K562 (cell line): ENCODE results near the gene TP63. TPM values are rescaled to one million over a fixed set of nuclear protein-coding genes. Genes with fewer than 3 reads are reported as not detected.

Source experiments
- ATAC-seq: fragments of 200-7000 bp; cut with Tn5 transposase; 3 replicates; pipeline ENCODE4 v1.9.1; 2020; ENCODE audit warnings: moderate library complexity
- BruUV-seq: library from RNA; stranded (reverse); fragments of 400-500 nt; replicated peaks from 2 replicates; lab custom pipeline; 2021; lab: Mats Ljungman, UMichigan
- CTCF ChIA-PET: fragments of 300-600 bp; formaldehyde crosslinking; extraction: SDS; loops from one replicate; lab custom pipeline; 2021; ENCODE audit warnings: low intra/inter-chr PET ratio; lab: Yijun Ruan, JAX
- POLR2A ChIA-PET: fragments of 300-600, 350-650 bp; sonication (Branson Sonifier 250); formaldehyde crosslinking; extraction: SDS; loops from one replicate; lab custom pipeline; 2021; ENCODE audit warnings: antibody characterized with exemption, inconsistent platforms; lab: Yijun Ruan, JAX
- DNase-seq, 4 experiments: peaks; one replicate each; pipeline versions ENCODE4 v3.0.0 to v3.0.0-alpha.2; 2011 to 2018; ENCODE audit warnings: low spot score in 3 of 4, mixed read lengths in 3 of 4; ENCODE audit errors: extremely low read depth in 1 of 4
- FAIRE-seq: peaks from 2 replicates; lab custom pipeline; 2011; peaks lifted over from hg19 to GRCh38; lab: Jason Lieb, UNC
- H2AFZ ChIP-seq: 2 replicates; pipeline ENCODE4 v1.6.0; 2011; ENCODE audit warnings: low read depth, low read length, control low read depth, inconsistent platforms
- H3K27ac ChIP-seq: fragments of 200-600 bp; 3 replicates; pipeline ENCODE4 v1.8.0; 2011; ENCODE audit warnings: low read depth, mild to moderate bottlenecking, control low read depth, inconsistent platforms, low read length, moderate library complexity, mixed read lengths; ENCODE audit errors: extremely low read depth
- H3K27me3 ChIP-seq, 2 experiments: fragments of 300-600 bp in 1 of 2; 2 replicates in 1 of 2; 3 replicates in 1 of 2; pipeline versions ENCODE4 v1.6.0 to v1.8.0; 2011; ENCODE audit warnings: inconsistent platforms in 2 of 2, low read length in 2 of 2, mild to moderate bottlenecking in 1 of 2, mixed read lengths in 1 of 2, moderate library complexity in 1 of 2; ENCODE audit not compliant: control insufficient read depth in 2 of 2, insufficient read depth in 2 of 2
- H3K36me3 ChIP-seq: fragments of 300-600 bp; 3 replicates; pipeline ENCODE4 v1.8.0; 2011; ENCODE audit warnings: mild to moderate bottlenecking, low read length, inconsistent platforms; ENCODE audit not compliant: control insufficient read depth, insufficient read depth
- H3K4me1 ChIP-seq, 2 experiments: fragments of 200-600 bp in 1 of 2; replicated peaks in 1 of 2; 2 replicates in 1 of 2; 3 replicates in 1 of 2; pipeline versions ENCODE4 v1.5.1 to v1.8.0; 2011; ENCODE audit warnings: inconsistent platforms in 2 of 2, low read length in 2 of 2, mild to moderate bottlenecking in 1 of 2, mixed read lengths in 1 of 2, moderate library complexity in 1 of 2; ENCODE audit not compliant: control insufficient read depth in 2 of 2, insufficient read depth in 2 of 2
- H3K4me2 ChIP-seq: 2 replicates; pipeline ENCODE4 v1.6.1; 2011; ENCODE audit warnings: low read length, control low read depth, inconsistent platforms, mixed read lengths; ENCODE audit not compliant: insufficient read depth
- H3K4me3 ChIP-seq: fragments of 200-600 bp; sonication (generic), shearing (Covaris generic); 2 replicates; pipeline ENCODE4 v1.5.1; 2016; ENCODE audit warnings: control low read depth, inconsistent platforms
- H3K79me2 ChIP-seq: fragments of 200-600 bp; 3 replicates; pipeline ENCODE4 v1.8.0; 2011; ENCODE audit warnings: low read length, inconsistent platforms; ENCODE audit not compliant: control insufficient read depth, insufficient read depth
- H3K9ac ChIP-seq, 2 experiments: 2 replicates each; pipeline versions ENCODE4 v1.6.0 to v1.6.1; 2011; ENCODE audit warnings: low read depth in 2 of 2, low read length in 2 of 2, control low read depth in 1 of 2, inconsistent platforms in 1 of 2, mild to moderate bottlenecking in 1 of 2, mixed read lengths in 1 of 2; ENCODE audit not compliant: insufficient read depth in 1 of 2
- H3K9me1 ChIP-seq: one replicate; pipeline ENCODE4 v1.6.0; 2011; ENCODE audit warnings: inconsistent platforms, mild to moderate bottlenecking, low read length, moderate library complexity; ENCODE audit not compliant: control insufficient read depth, insufficient read depth
- H3K9me3 ChIP-seq: replicated peaks from 2 replicates; pipeline ENCODE4 v1.5.1; 2011; ENCODE audit warnings: low read depth, low read length, inconsistent platforms; ENCODE audit not compliant: control insufficient read depth, insufficient read depth
- H4K20me1 ChIP-seq: replicated peaks from 2 replicates; pipeline ENCODE4 v1.6.1; 2011; ENCODE audit warnings: low read length, inconsistent platforms, mixed read lengths; ENCODE audit not compliant: control insufficient read depth, insufficient read depth
- BACH1 ChIP-seq: fragments of 200-800 bp; sonication (Bioruptor generic); IDR thresholded peaks from 2 replicates; pipeline ENCODE4 v1.6.1; 2016; ENCODE audit warnings: missing genetic modification characterization, missing compliant biosample characterization
- BCL6 ChIP-seq: fragments of 250-450 bp; sonication (Bioruptor Pico); IDR thresholded peaks from 2 replicates; pipeline ENCODE4 v1.4.0; 2020
- CBX1 ChIP-seq: sonication (generic); IDR thresholded peaks from 2 replicates; pipeline ENCODE4 v1.6.1; 2016; ENCODE audit warnings: antibody characterized with exemption, low read depth, mild to moderate bottlenecking
- MTA2 ChIP-seq: fragments of 450-650 bp; IDR thresholded peaks from 2 replicates; pipeline ENCODE4 v1.6.1; 2016; ENCODE audit warnings: low read depth
- NFXL1 ChIP-seq: fragments of 450-650 bp; formaldehyde crosslinking; IDR thresholded peaks from 2 replicates; pipeline ENCODE4 v1.4.0; 2021; ENCODE audit warnings: mild to moderate bottlenecking
- RAD21 ChIP-seq, 2 experiments: fragments of 250-450 bp in 1 of 2; fragments of 450-650 bp in 1 of 2; sonication (Bioruptor Pico) in 1 of 2; formaldehyde crosslinking in 1 of 2; IDR thresholded peaks in 1 of 2; conservative IDR thresholded peaks in 1 of 2; 2 replicates each; pipeline versions ENCODE4 v1.4.0 to v1.8.0; 2020 to 2022; ENCODE audit warnings: mild to moderate bottlenecking in 2 of 2, moderate library complexity in 1 of 2
- TAF15 ChIP-seq: fragments of 200-400 bp; formaldehyde crosslinking; IDR thresholded peaks from 2 replicates; pipeline ENCODE4 v1.6.1; 2017; ENCODE audit warnings: mild to moderate bottlenecking, low read depth, low read length, moderate library complexity
- TCF7 ChIP-seq: sonication (generic); IDR thresholded peaks from 2 replicates; pipeline ENCODE4 v1.6.1; 2016; ENCODE audit warnings: antibody characterized with exemption, borderline replicate concordance
- ZC3H4 ChIP-seq: sonication (generic); formaldehyde crosslinking; IDR thresholded peaks from 2 replicates; pipeline ENCODE4 v1.9.0; 2021; ENCODE audit warnings: missing genetic modification reagents, borderline replicate concordance
- ZNF766 ChIP-seq: fragments of 200-800 bp; sonication (Bioruptor generic); conservative IDR thresholded peaks from 2 replicates; pipeline ENCODE4 v1.6.1; 2016; ENCODE audit warnings: missing genetic modification characterization, missing compliant biosample characterization
- WGBS: fragments of 100-300 bp; shearing (Covaris generic); methylation state at CpG from one replicate; pipeline ENCODE4 v1.1.6; 2016; ENCODE audit warnings: low coverage, mixed read lengths; ENCODE audit not compliant: insufficient coverage; ENCODE audit errors: missing lambda C conversion rate; 5-methylcytosine and 5-hydroxymethylcytosine counted together
- in situ Hi-C: fragments of 300-500 bp; cut with MboI; formaldehyde crosslinking; loops from 4 replicates; pipeline ENCODE4 v1.15.0; 2018; ENCODE audit warnings: inconsistent platforms, mixed read lengths
- intact Hi-C: fragments of 100-400 bp; cut with micrococcal nuclease; formaldehyde crosslinking; loops from 2 replicates; pipeline ENCODE4 v1.14.2; 2022
- polyA plus RNA-seq, 8 experiments: library from polyadenylated mRNA; depleted of rRNA in 4 of 8; stranded (reverse) in 5 of 8; unstranded in 3 of 8; fragments of >200 nt; fragmentation: Nextera tagmentation in 2 of 8; fragmentation: Illumina TruSeq in 1 of 8; extraction: Ambion mirVana in 2 of 8; extraction: Trizol in 1 of 8; gene quantifications; 2 replicates each; pipeline versions ENCODE4 v1.2.1 to v1.2.3, GENCODE V29; 2011 to 2014; ENCODE audit warnings: inconsistent platforms in 1 of 8, missing spikeins in 1 of 8
- total RNA-seq, 7 experiments: library from RNA; depleted of rRNA in 6 of 7; stranded (reverse); fragments of >200 nt in 6 of 7; fragmentation: Illumina TruSeq in 2 of 7; extraction: Trizol in 2 of 7; gene quantifications; 2 replicates each; pipeline versions ENCODE4 v1.2.1 to v1.2.3, GENCODE V29; 2011 to 2021; ENCODE audit warnings: low replicate concordance in 1 of 7
- TF ChIP-seq, protein P1 (sequence below): sonication (generic); formaldehyde crosslinking; IDR thresholded peaks from 2 replicates; pipeline ENCODE4 v1.8.0; 2022; ENCODE audit warnings: mild to moderate bottlenecking, low read depth, missing genetic modification reagents
- TF ChIP-seq, protein P2 (sequence below), 2 experiments: fragments of 250-450 bp in 1 of 2; fragments of 450-650 bp in 1 of 2; sonication (Bioruptor Pico) in 1 of 2; IDR thresholded peaks; 2 replicates each; pipeline versions ENCODE4 v1.6.1 to v1.8.0; 2016 to 2021; ENCODE audit warnings: mild to moderate bottlenecking in 2 of 2, moderate library complexity in 2 of 2, missing compliant biosample characterization in 1 of 2, missing genetic modification characterization in 1 of 2
- TF ChIP-seq, protein P3 (sequence below): fragments of 450-650 bp; conservative IDR thresholded peaks from 2 replicates; pipeline ENCODE4 v1.6.1; 2016; ENCODE audit warnings: missing genetic modification characterization, low read depth, mild to moderate bottlenecking, missing compliant biosample characterization, moderate library complexity
- TF ChIP-seq, protein P4 (sequence below), 3 experiments: fragments of 200-800 bp in 1 of 3; fragments of 250-450 bp in 1 of 3; fragments of 450-650 bp in 1 of 3; sonication (Bioruptor Pico) in 1 of 3; sonication (Bioruptor generic) in 1 of 3; formaldehyde crosslinking in 1 of 3; IDR thresholded peaks; 2 replicates each; pipeline versions ENCODE4 v1.6.1 to v1.8.0; 2016 to 2022; ENCODE audit warnings: mild to moderate bottlenecking in 2 of 3, missing genetic modification characterization in 2 of 3, missing compliant biosample characterization in 1 of 3, moderate library complexity in 1 of 3

TP63 gene
- total and polyA plus RNA-seq, 9 of the 15 experiments (the other 6 are each of a cell fraction or from before 2014, with no cell fraction given): 0.32 to 1.4 (median 0.50) TPM

DNA sequence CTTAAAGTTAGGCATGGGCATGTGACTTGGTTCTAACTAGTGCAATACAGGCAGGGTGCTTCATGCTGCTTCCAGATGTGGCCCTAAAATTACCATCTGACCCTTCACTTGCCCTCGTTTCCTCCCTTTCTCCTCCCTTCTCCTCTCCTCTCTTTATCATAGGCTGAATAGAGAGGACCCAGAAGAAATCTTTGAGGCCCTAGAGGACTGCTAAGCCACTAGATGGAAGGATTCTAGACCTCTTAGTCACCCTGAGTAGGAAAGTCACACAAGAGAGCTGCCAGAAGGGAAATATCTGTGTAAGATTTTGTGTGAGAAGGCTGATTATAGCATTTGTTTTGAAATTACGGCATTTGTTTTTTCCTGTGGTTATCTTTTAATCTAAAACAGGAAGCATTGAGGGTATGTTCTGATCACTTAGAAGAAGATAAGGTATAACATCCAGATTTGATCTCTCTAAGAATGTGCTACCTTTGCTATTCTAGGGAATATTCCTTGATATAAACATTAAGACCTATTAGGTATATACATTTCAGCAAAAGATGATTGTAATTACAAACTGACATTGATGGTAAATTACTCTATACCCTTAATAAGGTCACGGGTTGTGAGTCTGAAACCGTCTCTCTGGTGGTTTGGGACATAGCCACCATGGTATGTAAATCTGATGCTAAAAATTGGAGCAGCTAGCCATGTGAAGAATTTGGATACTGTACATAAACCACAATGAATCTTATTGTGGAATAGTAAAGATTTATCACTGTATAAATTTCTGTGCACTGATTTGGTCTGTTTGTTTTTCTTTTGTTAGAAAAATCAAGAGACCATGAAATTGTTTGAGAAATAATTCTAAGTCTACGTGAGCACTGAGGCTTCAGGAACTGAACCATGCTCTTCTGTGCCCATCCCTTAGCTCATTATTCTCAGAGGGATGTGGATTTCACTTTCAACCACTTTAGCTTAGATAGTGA lies 84.1 kb downstream of the TP63 start:
- no peak overlapping the region for H3K9ac ChIP-seq
- H3K36me3 ChIP-seq: no peaks in the 10 kb centered on the region
- intact Hi-C loops: no loop called here
- no peaks in the 10 kb centered on the region for H3K27me3 ChIP-seq
- no peak for ATAC-seq
- H2AFZ ChIP-seq: no peak overlapping the region
- H4K20me1 ChIP-seq: no peaks in the 10 kb centered on the region
- H3K27ac ChIP-seq: no peak overlapping the region
- 3% methylated on average over 5 of the region's 5 CpGs for WGBS
- H3K4me2 ChIP-seq: no peak overlapping the region
- ChIA-PET CTCF (no interaction called here), POLR2A (interaction anchor here (0.6 kb wide), 1 partner anchor 244 kb away, joined by 3 read pairs; no protein-coding TSS in a partner anchor)
- H3K79me2 ChIP-seq: no peaks in the 10 kb centered on the region
- no peaks in the 10 kb centered on the region for H3K4me1 ChIP-seq
- no peaks in the 10 kb centered on the region for H3K9me1 ChIP-seq
- FAIRE-seq: no peak
- BruUV-seq: no TSS peak
- H3K4me3 ChIP-seq: no peak overlapping the region
- DNase-seq: no peak
- H3K9me3 ChIP-seq: no peaks in the 10 kb centered on the region
- in situ Hi-C loops: no loop called here
- no peak for TF ChIP-seq ZNF766 (CRISPR knock-in tag)
- TF ChIP-seq, protein P1, sequence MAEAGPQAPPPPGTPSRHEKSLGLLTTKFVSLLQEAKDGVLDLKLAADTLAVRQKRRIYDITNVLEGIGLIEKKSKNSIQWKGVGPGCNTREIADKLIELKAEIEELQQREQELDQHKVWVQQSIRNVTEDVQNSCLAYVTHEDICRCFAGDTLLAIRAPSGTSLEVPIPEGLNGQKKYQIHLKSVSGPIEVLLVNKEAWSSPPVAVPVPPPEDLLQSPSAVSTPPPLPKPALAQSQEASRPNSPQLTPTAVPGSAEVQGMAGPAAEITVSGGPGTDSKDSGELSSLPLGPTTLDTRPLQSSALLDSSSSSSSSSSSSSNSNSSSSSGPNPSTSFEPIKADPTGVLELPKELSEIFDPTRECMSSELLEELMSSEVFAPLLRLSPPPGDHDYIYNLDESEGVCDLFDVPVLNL (CRISPR knock-in tag): no peak
- TF ChIP-seq, protein P2, sequence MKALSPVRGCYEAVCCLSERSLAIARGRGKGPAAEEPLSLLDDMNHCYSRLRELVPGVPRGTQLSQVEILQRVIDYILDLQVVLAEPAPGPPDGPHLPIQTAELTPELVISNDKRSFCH (CRISPR knock-in tag; IDR thresholded peaks at IDR 0.05): no peak
- TF ChIP-seq, protein P2 (tag; IDR thresholded peaks at IDR 0.05): no peak
- no peak for TF ChIP-seq ZC3H4 (CRISPR knock-in tag)
- no peak for TF ChIP-seq BACH1 (tag)
- no peak for TF ChIP-seq TAF15
- TF ChIP-seq CBX1: no peak
- TF ChIP-seq MTA2: no peak
- TF ChIP-seq RAD21 (CRISPR knock-in tag; conservative IDR thresholded peaks at IDR 0.05 in 1 of 2, IDR thresholded peaks at IDR 0.05 in 1 of 2): no peak
- TF ChIP-seq, protein P3, sequence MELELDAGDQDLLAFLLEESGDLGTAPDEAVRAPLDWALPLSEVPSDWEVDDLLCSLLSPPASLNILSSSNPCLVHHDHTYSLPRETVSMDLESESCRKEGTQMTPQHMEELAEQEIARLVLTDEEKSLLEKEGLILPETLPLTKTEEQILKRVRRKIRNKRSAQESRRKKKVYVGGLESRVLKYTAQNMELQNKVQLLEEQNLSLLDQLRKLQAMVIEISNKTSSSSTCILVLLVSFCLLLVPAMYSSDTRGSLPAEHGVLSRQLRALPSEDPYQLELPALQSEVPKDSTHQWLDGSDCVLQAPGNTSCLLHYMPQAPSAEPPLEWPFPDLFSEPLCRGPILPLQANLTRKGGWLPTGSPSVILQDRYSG (tag): no peak
- no peak for TF ChIP-seq BCL6 (CRISPR knock-in tag)
- no peak for TF ChIP-seq NFXL1 (CRISPR knock-in tag)
- TF ChIP-seq, protein P4, sequence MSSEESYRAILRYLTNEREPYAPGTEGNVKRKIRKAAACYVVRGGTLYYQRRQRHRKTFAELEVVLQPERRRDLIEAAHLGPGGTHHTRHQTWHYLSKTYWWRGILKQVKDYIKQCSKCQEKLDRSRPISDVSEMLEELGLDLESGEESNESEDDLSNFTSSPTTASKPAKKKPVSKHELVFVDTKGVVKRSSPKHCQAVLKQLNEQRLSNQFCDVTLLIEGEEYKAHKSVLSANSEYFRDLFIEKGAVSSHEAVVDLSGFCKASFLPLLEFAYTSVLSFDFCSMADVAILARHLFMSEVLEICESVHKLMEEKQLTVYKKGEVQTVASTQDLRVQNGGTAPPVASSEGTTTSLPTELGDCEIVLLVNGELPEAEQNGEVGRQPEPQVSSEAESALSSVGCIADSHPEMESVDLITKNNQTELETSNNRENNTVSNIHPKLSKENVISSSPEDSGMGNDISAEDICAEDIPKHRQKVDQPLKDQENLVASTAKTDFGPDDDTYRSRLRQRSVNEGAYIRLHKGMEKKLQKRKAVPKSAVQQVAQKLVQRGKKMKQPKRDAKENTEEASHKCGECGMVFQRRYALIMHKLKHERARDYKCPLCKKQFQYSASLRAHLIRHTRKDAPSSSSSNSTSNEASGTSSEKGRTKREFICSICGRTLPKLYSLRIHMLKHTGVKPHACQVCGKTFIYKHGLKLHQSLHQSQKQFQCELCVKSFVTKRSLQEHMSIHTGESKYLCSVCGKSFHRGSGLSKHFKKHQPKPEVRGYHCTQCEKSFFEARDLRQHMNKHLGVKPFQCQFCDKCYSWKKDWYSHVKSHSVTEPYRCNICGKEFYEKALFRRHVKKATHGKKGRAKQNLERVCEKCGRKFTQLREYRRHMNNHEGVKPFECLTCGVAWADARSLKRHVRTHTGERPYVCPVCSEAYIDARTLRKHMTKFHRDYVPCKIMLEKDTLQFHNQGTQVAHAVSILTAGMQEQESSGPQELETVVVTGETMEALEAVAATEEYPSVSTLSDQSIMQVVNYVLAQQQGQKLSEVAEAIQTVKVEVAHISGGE (CRISPR knock-in tag; IDR thresholded peaks at IDR 0.05): no peak
- TF ChIP-seq TCF7: no peak
